ENCODE results near the gene ELF1. TPM values are rescaled to one million over a fixed set of nuclear protein-coding genes. Genes with fewer than 3 reads are reported as not detected.

The ELF1 gene
- total and polyA plus RNA-seq, 2 of the 8 experiments (the other 6 are each of a cell fraction or from before 2014, with no cell fraction given), result 5.6 to 18.2 TPM

- Histone ChIP-seq H4K5ac (ENCODE audit: insufficient read length, low read depth, low read length) (no peak overlapping the region), H3K23ac (ENCODE audit: insufficient read length) (no peak overlapping the region), H3K56ac (replicated peaks; ENCODE audit: insufficient read length, low read depth, low read length) (no peak overlapping the region), H4K91ac (replicated peaks; ENCODE audit: insufficient read length, low read length) (no peak overlapping the region), H3K4me3 (ENCODE audit: extremely low read depth in 1 of 4, insufficient read depth in 2 of 4, low read depth in 3 of 4, low read length in 4 of 4) (no peak overlapping the region), H3K18ac (ENCODE audit: extremely low read depth, low read length) (no peak overlapping the region), H2BK5ac (ENCODE audit: low read depth, low read length) (no peak overlapping the region), H2BK12ac (ENCODE audit: low read depth, low read length) (no peak overlapping the region), H2AFZ (ENCODE audit: low read length) (no peak overlapping the region), H3K79me2 (ENCODE audit: control insufficient read depth in 1 of 2, insufficient read depth in 2 of 2, low read length in 2 of 2) (no peaks in the 10 kb centered on the region), H4K20me1 (replicated peaks in 1 of 2; ENCODE audit: control insufficient read depth in 1 of 2, insufficient read depth in 2 of 2, low read length in 2 of 2) (no peaks in the 10 kb centered on the region), H2BK15ac (ENCODE audit: low read length) (no peak overlapping the region), H3K14ac (ENCODE audit: insufficient read length) (no peak overlapping the region), H3K79me1 (ENCODE audit: low read depth, low read length) (no peaks in the 10 kb centered on the region), H3K23me2 (ENCODE audit: low read depth, low read length) (no peaks in the 10 kb centered on the region), H3K27ac (ENCODE audit: low read depth, low read length) (no peak overlapping the region), H4K8ac (ENCODE audit: extremely low read depth, insufficient read depth, low read length) (no peak overlapping the region), H2AK5ac (ENCODE audit: low read depth, low read length) (no peak overlapping the region), H2BK120ac (replicated peaks; ENCODE audit: low read depth, low read length) (no peak overlapping the region), H3K9me3 (ENCODE audit: insufficient read depth in 2 of 2, low read depth in 1 of 2, low read length in 1 of 2) (no peaks in the 10 kb centered on the region), H3K9ac (replicated peaks in 1 of 4; ENCODE audit: extremely low read depth in 1 of 4, low read depth in 3 of 4, low read length in 3 of 4) (no peak overlapping the region), H3K4me2 (ENCODE audit: insufficient read depth in 1 of 2, low read depth in 2 of 2, low read length in 2 of 2) (no peak overlapping the region), H3K27me3 (replicated peaks in 1 of 4; ENCODE audit: control insufficient read depth in 3 of 4, extremely low read depth in 1 of 4, insufficient read depth in 3 of 4, low read length in 3 of 4) (no peaks in the 10 kb centered on the region), H3K4me1 (replicated peaks in 1 of 4; ENCODE audit: control insufficient read depth in 3 of 4, insufficient read depth in 4 of 4, low read length in 3 of 4) (peaks cover 0 to 20% (median 0%) of the 10 kb centered on the region in 4 experiments; a peak in 4 of 7 replicates), H3K4ac (replicated peaks; ENCODE audit: insufficient read length, low read depth, low read length) (no peak overlapping the region), H3K36me3 (ENCODE audit: control insufficient read depth in 2 of 4, insufficient read depth in 4 of 4, low read length in 3 of 4) (no peaks in the 10 kb centered on the region), H2BK20ac (ENCODE audit: low read length) (no peak overlapping the region)
- ChIA-PET CTCF (ENCODE audit: partially characterized antibody) (interaction anchor here (1.7 kb wide), 1 partner anchor 36 kb away, joined by 8 read pairs; no protein-coding TSS in a partner anchor), POLR2A (ENCODE audit: partially characterized antibody) (interaction anchor here (1.2 kb wide), 1 partner anchor 43 kb away, joined by 3 read pairs; the partner anchor contains the start of gene WBP4)
- no peak for FAIRE-seq
- WGBS, 2 experiments (ENCODE audit: extremely low coverage in 1 of 2, insufficient coverage in 1 of 2, insufficient read length in 1 of 2, insufficient replicate concordance in 2 of 2, low coverage in 1 of 2, low lambda C conversion rate in 2 of 2, missing lambda C conversion rate in 1 of 2), result 85% methylated on average over 1 of the region's 1 CpG; no CpG with 5 or more reads in 1 of the 2 experiments
- no peak for DNase-seq (ENCODE audit: low read depth in 1 of 2, low spot score in 2 of 2)
- TF ChIP-seq SAP30 (IDR thresholded peaks at IDR 0.05; ENCODE audit: insufficient read depth, insufficient replicate concordance, low read length), result no peak
- TF ChIP-seq GTF2F1 (IDR thresholded peaks at IDR 0.05; ENCODE audit: borderline replicate concordance, low read depth, low read length), result no peak
- no peak for TF ChIP-seq RFX5 (IDR thresholded peaks at IDR 0.05; ENCODE audit: borderline replicate concordance, low read depth, low read length)
Measured at GRCh38 chr13:41018602-41018948, 541 bp downstream of the ELF1 start.
